Activated naive CD8-positive, alpha-beta T cell treated with anti-CD3 and anti-CD28 coated beads for 36 hours (primary cell): ENCODE results near the gene ATP2B3. TPM values are rescaled to one million over a fixed set of nuclear protein-coding genes. Genes with fewer than 3 reads are reported as not detected.

Source experiments
- DNase-seq: peaks from one replicate; pipeline ENCODE4 v3.0.0; 2021
- H3K27ac Mint-ChIP-seq: one replicate; pipeline ENCODE4 v1.8.0; 2022; ENCODE audit warnings: mild to moderate bottlenecking, moderate library complexity, mixed read lengths
- H3K27me3 Mint-ChIP-seq: one replicate; pipeline ENCODE4 v1.8.0; 2022; ENCODE audit warnings: mild to moderate bottlenecking, mixed read lengths
- H3K36me3 Mint-ChIP-seq: one replicate; pipeline ENCODE4 v1.8.0; 2021; ENCODE audit warnings: mild to moderate bottlenecking, mixed read lengths
- H3K4me1 Mint-ChIP-seq: one replicate; pipeline ENCODE4 v1.8.0; 2021; ENCODE audit warnings: mixed read lengths
- H3K4me3 Mint-ChIP-seq: one replicate; pipeline ENCODE4 v1.8.0; 2022; ENCODE audit warnings: mild to moderate bottlenecking, moderate library complexity, mixed read lengths
- H3K9me3 Mint-ChIP-seq: one replicate; pipeline ENCODE4 v1.8.0; 2022; ENCODE audit warnings: mixed read lengths
- total RNA-seq, 2 experiments: library from RNA; stranded (reverse); gene quantifications; one replicate each; pipeline ENCODE4 v1.2.3, GENCODE V29; 2021

ATP2B3 gene
- total RNA-seq, 2 experiments from 2014 or later = not detected

- Mint-ChIP-seq H3K4me3 (no peak overlapping the region), H3K4me1 (no peaks in the 10 kb centered on the region), H3K27me3 (no peaks in the 10 kb centered on the region), H3K27ac (no peak overlapping the region), H3K36me3 (no peaks in the 10 kb centered on the region), H3K9me3 (no peaks in the 10 kb centered on the region)
- no peak for DNase-seq
Measured at GRCh38 chrX:153527208-153527607, 9.8 kb downstream of the ATP2B3 start.

- no peak for DNase-seq
- no peaks in the 10 kb centered on the region for H3K4me1 Mint-ChIP-seq
- H3K27me3 Mint-ChIP-seq = no peaks in the 10 kb centered on the region
- H3K36me3 Mint-ChIP-seq = no peaks in the 10 kb centered on the region
- H3K4me3 Mint-ChIP-seq = no peak overlapping the region
- no peaks in the 10 kb centered on the region for H3K9me3 Mint-ChIP-seq
- no peak overlapping the region for H3K27ac Mint-ChIP-seq
Measured at GRCh38 chrX:153530411-153531129, 13.1 kb downstream of the ATP2B3 start.

DNA sequence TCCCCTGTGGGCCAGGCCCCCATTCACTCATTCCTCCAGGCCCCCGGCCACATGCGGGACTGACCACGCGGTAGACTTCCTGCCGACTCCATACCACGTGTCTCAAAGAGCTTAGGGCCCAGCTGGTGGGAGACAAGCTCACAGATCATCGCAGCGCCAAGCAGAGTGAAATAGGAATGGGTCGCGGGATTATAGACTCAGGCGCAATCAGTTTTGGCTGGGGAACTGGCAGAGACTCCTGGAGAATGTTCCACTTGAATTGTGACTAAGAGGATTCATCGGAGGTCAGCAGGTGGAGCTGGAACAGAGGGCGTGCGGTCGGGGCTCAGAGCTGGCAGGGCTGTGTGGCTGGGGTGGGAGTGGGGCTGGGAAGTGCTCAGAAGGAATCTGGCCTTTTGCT, 15.6 kb downstream of the ATP2B3 start:
- H3K4me3 Mint-ChIP-seq = no peak overlapping the region
- no peak for DNase-seq
- H3K27me3 Mint-ChIP-seq = no peaks in the 10 kb centered on the region
- H3K9me3 Mint-ChIP-seq = no peaks in the 10 kb centered on the region
- no peaks in the 10 kb centered on the region for H3K4me1 Mint-ChIP-seq
- H3K27ac Mint-ChIP-seq = no peak overlapping the region
- H3K36me3 Mint-ChIP-seq = no peaks in the 10 kb centered on the region

GRCh38 chrX:153537080-153537479, 19.6 kb downstream of the ATP2B3 start:
- no peaks in the 10 kb centered on the region for H3K27me3 Mint-ChIP-seq
- H3K27ac Mint-ChIP-seq = no peak overlapping the region
- no peaks in the 10 kb centered on the region for H3K4me1 Mint-ChIP-seq
- no peaks in the 10 kb centered on the region for H3K9me3 Mint-ChIP-seq
- H3K4me3 Mint-ChIP-seq = no peak overlapping the region
- no peak for DNase-seq
- H3K36me3 Mint-ChIP-seq = no peaks in the 10 kb centered on the region

DNA sequence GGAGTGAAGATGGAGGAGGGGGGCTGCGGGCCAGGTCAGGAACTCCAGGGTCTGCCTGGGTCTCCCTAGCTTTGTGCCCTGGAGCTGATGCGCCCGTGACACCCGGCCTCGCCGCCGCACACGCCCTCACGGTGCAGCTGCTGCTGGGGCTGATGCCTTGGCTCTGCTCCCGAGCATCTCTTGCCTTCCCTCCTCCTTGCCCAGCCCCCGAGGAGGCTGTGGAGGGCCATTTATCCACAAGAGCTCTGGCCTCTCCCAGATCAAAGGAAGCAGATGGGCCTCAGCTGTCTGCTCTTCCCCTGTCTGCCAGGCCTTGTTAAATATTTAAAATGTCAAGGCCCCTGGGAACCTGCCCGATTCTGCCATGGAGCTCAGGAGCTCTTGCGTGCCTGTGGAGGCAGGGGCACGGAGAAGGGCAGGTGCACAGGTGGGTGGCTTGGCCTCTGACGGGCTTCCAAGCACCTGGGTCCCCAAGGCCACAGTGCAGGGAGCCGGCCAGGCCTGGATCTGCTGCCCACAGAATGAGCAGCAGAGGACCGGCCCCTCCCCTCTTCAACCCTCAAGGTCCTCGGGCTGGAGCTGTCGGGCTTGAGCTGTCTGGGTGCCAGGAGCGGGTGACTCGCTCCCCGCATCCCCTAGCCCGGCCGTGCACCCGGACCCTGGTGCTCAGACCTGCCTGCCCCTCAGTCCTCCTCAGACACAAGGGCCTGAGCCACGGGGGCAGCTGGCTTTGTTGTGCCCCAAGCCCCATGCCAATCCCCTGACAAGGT, 20.3 kb downstream of the ATP2B3 start:
- no peak overlapping the region for H3K27ac Mint-ChIP-seq
- H3K4me3 Mint-ChIP-seq = no peak overlapping the region
- DNase-seq = no peak
- H3K4me1 Mint-ChIP-seq = no peaks in the 10 kb centered on the region
- H3K27me3 Mint-ChIP-seq = no peaks in the 10 kb centered on the region
- no peaks in the 10 kb centered on the region for H3K36me3 Mint-ChIP-seq
- H3K9me3 Mint-ChIP-seq = no peaks in the 10 kb centered on the region

- Mint-ChIP-seq H3K27me3 (no peaks in the 10 kb centered on the region), H3K27ac (no peak overlapping the region), H3K36me3 (no peaks in the 10 kb centered on the region), H3K4me3 (no peak overlapping the region), H3K4me1 (no peaks in the 10 kb centered on the region), H3K9me3 (no peaks in the 10 kb centered on the region)
- DNase-seq = no peak
Measured at GRCh38 chrX:153538424-153538823, 21.0 kb downstream of the ATP2B3 start.

DNA sequence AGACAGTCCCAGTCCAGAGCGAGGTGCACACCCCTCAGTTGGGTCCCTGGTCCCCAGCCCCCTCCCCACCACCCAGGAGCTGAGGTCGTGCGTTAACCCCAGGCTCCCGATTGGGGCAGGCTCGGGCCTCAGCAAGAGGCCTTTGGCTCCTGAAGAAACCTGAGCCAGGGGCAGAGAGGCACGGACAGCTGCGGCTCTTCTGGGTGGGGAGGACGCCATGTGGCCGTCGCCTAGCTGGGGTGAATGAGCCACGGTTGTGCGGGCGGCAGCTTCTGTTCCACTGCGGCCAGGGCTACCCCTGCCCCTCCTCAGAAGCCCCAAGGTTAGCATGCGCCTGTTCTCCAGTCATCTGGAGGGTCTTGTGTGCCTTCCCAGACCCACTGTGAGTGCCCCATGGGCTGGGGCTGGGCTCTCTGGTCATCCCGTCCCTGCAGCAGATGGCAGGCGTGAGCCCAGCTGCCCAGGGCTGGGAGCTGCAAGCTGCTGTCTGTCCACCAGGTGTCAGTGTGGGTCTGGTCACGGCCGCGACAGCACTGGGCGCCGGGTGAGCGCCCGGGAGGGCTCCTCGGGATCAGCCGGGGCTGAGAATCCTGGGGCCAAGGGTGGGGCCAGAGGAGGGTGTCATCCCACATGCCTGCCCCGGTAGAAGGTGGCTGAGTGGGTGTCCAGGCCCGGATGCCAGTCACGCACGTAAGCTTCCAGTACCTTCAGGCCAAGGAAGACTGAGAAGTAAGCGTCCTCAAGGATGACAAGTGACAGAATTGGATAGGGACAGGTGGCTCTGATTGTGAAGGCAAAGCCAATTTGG, 21.9 kb downstream of the ATP2B3 start:
- Mint-ChIP-seq H3K4me1 (no peaks in the 10 kb centered on the region), H3K27ac (no peak overlapping the region), H3K9me3 (no peaks in the 10 kb centered on the region), H3K4me3 (no peak overlapping the region), H3K27me3 (no peaks in the 10 kb centered on the region), H3K36me3 (no peaks in the 10 kb centered on the region)
- DNase-seq = peak; percentile 51

DNA sequence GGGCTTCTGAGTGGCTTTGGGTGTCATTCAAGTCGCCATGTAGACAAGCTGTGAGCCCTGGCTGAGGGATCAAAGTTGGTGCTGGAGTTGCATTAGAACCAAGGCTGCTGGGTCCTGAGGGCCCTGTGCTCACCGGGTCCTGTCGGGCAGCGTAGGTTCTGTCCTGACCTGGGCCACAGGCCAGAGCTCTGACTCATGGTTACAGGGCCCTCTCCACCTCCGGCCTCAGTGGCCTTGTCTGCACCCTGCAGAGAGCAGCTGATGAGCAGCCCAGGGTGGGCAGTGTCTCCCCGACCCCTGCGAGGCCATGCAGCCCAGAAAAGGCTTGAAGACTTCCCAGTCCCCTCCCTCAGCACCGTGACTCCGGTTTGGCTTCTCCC, 22.5 kb downstream of the ATP2B3 start:
- no peaks in the 10 kb centered on the region for H3K27me3 Mint-ChIP-seq
- no peaks in the 10 kb centered on the region for H3K9me3 Mint-ChIP-seq
- H3K27ac Mint-ChIP-seq = no peak overlapping the region
- H3K4me3 Mint-ChIP-seq = no peak overlapping the region
- no peaks in the 10 kb centered on the region for H3K36me3 Mint-ChIP-seq
- DNase-seq = no peak
- no peaks in the 10 kb centered on the region for H3K4me1 Mint-ChIP-seq

DNA sequence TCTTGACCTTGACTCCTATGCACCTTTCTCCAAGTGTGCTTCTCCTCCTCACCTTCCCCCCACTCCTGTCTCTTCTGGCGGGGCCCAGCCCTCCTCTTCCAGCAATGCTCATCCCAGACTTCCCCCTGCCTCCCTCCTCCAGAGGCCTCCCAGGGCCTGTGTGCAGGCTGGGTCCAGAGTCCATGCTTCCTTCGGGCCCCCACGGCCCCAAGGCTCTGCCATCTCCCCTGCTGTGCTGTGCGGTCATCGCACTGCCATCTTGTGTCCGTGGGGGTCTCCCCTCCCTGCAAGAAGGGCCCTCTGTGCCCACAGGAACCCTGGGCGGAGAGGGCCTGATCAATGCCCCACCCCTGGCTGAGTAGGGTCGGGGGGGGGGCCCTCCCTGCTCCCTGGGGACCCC, 27.3 kb downstream of the ATP2B3 start:
- no peaks in the 10 kb centered on the region for H3K36me3 Mint-ChIP-seq
- H3K9me3 Mint-ChIP-seq = no peaks in the 10 kb centered on the region
- no peaks in the 10 kb centered on the region for H3K4me1 Mint-ChIP-seq
- no peak overlapping the region for H3K4me3 Mint-ChIP-seq
- no peaks in the 10 kb centered on the region for H3K27me3 Mint-ChIP-seq
- H3K27ac Mint-ChIP-seq = no peak overlapping the region
- DNase-seq = no peak

DNA sequence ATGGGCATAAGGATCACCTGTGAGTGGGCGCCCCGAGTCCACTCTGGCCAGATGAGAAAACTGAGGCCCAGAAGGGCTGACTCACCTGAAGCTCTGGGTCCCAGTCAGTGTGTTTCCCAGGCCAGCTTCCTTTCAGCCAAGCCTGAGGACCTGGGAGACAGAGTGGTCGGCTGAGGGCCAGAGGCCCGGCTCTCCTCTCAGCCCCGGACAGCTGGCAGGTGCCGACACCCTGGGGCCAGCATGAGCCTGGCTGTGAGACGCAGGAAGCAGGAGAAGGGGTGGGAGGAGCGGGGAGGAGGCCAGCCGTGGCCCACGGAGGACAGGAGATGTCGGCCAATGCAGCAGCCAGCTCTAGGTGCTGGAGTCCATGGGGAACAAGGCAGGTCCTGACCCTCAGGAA, 28.9 kb downstream of the ATP2B3 start:
- Mint-ChIP-seq H3K4me3 (no peak overlapping the region), H3K4me1 (peaks cover 3% of the 10 kb centered on the region), H3K36me3 (no peaks in the 10 kb centered on the region), H3K27me3 (no peaks in the 10 kb centered on the region), H3K27ac (no peak overlapping the region), H3K9me3 (no peaks in the 10 kb centered on the region)
- DNase-seq = no peak

DNA sequence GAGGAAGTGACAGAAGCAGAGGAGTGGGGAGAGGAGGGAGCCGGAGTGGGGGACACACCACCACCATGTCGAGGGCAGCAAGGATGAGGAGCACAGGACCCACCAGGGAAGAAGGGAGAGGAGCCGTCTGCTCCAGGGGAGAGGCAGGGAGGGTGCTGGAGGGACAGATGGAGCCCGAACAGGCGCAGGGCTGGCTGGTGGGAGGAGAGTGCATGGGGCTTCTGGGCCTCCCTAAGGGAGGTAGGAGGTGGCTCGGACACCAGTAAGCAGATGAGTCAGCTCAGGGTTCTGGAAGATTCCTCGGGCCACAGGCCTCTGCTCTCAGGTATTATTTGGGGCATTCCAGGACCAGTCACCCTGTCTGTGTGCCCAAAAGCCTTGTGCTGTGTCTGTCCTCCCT, 29.8 kb downstream of the ATP2B3 start:
- H3K36me3 Mint-ChIP-seq = no peaks in the 10 kb centered on the region
- H3K9me3 Mint-ChIP-seq = no peaks in the 10 kb centered on the region
- DNase-seq = no peak
- H3K27me3 Mint-ChIP-seq = no peaks in the 10 kb centered on the region
- peaks cover 3% of the 10 kb centered on the region for H3K4me1 Mint-ChIP-seq
- H3K27ac Mint-ChIP-seq = no peak overlapping the region
- no peak overlapping the region for H3K4me3 Mint-ChIP-seq

DNA sequence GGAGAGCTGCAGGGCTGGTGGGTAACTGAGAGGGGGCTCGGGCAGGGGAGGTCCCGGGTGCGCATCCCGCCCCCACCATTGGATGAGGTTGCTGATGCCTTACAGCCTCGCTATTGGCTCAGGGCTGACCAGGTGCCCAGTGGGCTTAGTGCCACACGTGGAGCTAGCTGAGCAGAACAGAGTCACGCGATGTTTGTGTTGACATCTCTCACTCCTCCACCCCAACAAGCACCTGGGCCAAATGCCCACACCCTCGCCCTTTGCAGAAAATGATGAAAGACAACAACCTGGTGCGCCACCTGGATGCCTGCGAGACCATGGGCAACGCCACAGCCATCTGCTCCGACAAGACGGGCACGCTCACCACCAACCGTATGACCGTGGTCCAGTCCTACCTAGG, 31.8 kb downstream of the ATP2B3 start:
- Mint-ChIP-seq H3K27ac (no peak overlapping the region), H3K27me3 (no peaks in the 10 kb centered on the region), H3K36me3 (no peaks in the 10 kb centered on the region), H3K9me3 (no peaks in the 10 kb centered on the region), H3K4me1 (peaks cover 3% of the 10 kb centered on the region), H3K4me3 (no peak overlapping the region)
- no peak for DNase-seq

DNA sequence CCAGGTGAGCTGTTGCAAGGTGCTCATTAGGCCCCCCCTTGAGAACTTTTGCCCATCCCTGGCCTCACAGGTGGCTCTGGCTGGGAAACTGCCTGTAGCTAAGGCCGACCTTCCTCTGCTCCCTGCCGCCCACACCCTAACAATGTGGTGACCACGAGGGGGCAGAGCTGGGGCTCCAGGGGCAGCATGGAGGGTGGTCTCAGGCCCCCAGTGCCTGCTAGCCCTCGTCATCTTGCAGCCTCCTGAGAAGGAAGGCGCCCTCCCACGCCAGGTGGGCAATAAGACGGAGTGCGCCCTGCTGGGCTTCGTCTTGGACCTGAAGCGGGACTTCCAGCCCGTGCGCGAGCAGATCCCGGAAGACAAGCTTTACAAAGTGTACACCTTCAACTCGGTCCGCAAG, 32.4 kb downstream of the ATP2B3 start:
- Mint-ChIP-seq H3K4me3 (no peak overlapping the region), H3K27ac (no peak overlapping the region), H3K4me1 (peaks cover 3% of the 10 kb centered on the region), H3K9me3 (no peaks in the 10 kb centered on the region), H3K27me3 (no peaks in the 10 kb centered on the region), H3K36me3 (no peaks in the 10 kb centered on the region)
- no peak for DNase-seq

DNA sequence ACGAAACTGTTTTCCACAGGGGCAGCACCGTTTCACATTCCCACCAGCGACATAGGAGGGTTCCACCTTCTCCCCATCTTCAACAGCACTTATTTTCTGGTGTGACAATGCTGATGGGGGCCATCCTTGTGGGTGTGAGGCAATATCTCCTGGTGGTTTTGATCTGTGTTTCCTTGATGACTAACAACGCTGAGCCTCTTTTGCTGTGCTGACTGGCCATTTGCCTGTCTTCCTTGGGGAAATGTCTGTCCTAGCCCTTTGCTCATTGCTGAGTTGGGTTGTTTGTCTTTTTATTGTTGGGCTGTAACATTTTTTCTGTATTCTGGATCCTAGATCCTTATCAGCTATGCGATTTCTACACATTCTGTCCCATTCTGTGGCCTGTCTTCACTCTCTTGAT, 33.7 kb downstream of the ATP2B3 start:
- H3K27ac Mint-ChIP-seq = no peak overlapping the region
- no peaks in the 10 kb centered on the region for H3K9me3 Mint-ChIP-seq
- H3K4me1 Mint-ChIP-seq = peaks cover 3% of the 10 kb centered on the region

GRCh38 chrX:153554519-153555167, 37.2 kb downstream of the ATP2B3 start:
- Mint-ChIP-seq H3K4me1 (peaks cover 3% of the 10 kb centered on the region), H3K27me3 (no peaks in the 10 kb centered on the region), H3K36me3 (no peaks in the 10 kb centered on the region), H3K27ac (no peak overlapping the region), H3K9me3 (no peaks in the 10 kb centered on the region), H3K4me3 (no peak overlapping the region)
- DNase-seq = peak; percentile 42

More for the DNA sequence above, 33.7 kb downstream of the ATP2B3 start:
- no peak for DNase-seq
- no peak overlapping the region for H3K4me3 Mint-ChIP-seq
- H3K36me3 Mint-ChIP-seq = no peaks in the 10 kb centered on the region
- no peaks in the 10 kb centered on the region for H3K27me3 Mint-ChIP-seq
